T-helper 22 cell (primary cell): ENCODE data around the gene HPRT1.

Source experiments
- DNase-seq: peaks from one replicate; pipeline ENCODE4 v3.0.0-alpha.2; 2020; ENCODE audit warnings: low read depth

Gene HPRT1

DNA sequence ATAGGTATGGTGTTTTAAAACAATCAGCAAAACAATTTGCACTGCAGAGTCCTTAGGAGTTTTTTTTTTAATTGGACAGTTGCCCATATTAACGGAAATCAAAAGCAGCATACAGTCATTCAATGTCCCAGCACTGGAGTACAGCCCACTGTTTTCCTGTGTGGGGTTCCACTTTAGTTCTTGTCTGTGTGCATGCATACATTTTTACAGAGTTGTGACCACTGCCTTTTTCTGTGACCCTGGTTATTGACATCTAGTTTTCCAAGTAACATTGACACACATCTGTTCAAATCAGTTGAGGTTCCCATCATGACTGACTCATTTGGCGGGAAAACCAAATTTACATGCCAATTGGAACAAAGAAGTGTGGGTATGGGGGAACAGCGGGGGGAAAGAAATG is 83.3 kb downstream of the HPRT1 start:
- DNase-seq = no peak

- DNase-seq = no peak
Observed at GRCh38 chrX:134544135-134544512, 84.2 kb downstream of the HPRT1 start.

DNA sequence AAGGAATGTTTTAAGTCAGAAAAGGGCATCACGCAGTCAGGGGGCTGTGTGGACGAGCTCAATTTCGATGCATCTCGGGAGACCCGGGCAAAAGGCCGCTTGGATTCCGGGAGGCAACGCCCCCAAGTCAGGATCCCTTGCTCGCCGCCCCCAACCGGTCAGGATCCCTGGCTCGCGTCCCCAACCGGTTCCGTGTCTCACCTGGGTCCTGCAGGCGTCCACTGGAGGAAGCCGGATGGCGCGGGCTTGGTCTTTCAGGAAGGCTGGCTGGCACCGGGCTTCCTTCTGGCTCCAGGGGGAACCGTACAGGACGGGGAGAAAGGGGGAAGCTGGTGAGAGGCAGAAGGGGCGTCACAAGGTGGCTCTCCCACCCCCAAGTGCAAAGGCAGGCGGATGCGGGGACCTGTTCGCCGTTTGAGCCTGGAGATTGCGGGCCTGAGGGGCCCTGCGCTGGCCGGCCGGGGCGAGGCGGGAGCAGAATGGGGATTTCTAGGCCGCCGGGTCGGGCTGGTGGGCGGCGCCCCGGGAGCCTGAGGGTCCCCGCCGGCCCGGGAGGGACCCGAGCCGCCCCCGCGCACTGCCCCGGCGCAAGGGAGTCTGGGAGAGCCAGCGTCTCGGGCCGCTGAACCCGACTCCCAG is 84.7 kb downstream of the HPRT1 start:
- DNase-seq = no peak

DNA sequence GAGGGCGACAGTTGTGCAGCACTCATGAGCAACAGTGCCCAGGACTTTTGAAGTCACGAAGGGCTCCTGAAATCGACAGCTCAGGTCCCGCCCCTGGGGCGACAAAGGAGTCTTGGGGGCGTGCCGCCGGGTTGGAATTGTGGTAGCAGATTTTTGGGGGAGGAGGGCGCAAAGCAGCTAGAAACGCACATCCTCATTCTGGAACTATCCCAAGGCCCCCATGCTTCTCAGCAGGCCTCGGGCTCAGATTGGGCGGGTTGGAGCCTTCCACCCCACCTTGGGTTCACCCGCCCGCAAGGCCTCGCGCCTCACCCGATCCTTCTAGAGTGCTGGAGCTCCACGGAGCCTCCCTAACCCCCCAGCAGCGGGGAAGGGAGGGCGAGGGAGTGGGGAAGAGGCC is 85.5 kb downstream of the HPRT1 start:
- no peak for DNase-seq

- no peak for DNase-seq
Observed at GRCh38 chrX:134546187-134546586, 86.2 kb downstream of the HPRT1 start.

GRCh38 chrX:134547047-134547679 is 87.2 kb downstream of the HPRT1 start:
- no peak for DNase-seq

GRCh38 chrX:134548257-134549201 is 88.6 kb downstream of the HPRT1 start:
- DNase-seq = no peak
